ENCODE measurements around the gene TLE6.

GRCh38 chr19:2988568-2988967 lies 11.2 kb downstream of the TLE6 start:
- TF ChIP-seq CTCF (conservative IDR thresholded peaks at IDR 0.05) (no peak), EZH2 (IDR thresholded peaks at IDR 0.05; ENCODE audit: low read depth) (no peak)

Data from PC-9 (cell line).